ENCODE results near the gene HOXB2. TPM values are rescaled to one million over a fixed set of nuclear protein-coding genes. Genes with fewer than 3 reads are reported as not detected.

The HOXB2 gene
- total RNA-seq, 1 experiment from 2014 or later = 34.5 TPM

GRCh38 chr17:48542698-48543106 is 2.2 kb downstream of the HOXB2 start:
- ChIA-PET POLR2A (ENCODE audit: low non-redundant PET) (no interaction called here), CTCF (no interaction called here)
- H3K36me3 ChIP-seq (ENCODE audit: insufficient read depth, low read length, poor library complexity, severe bottlenecking) = peaks cover 5% of the 10 kb centered on the region
- BruUV-seq (replicated peaks) = TSS peak; percentile 61
- TF ChIP-seq CTCF (conservative IDR thresholded peaks at IDR 0.05; ENCODE audit: low read depth, low read length) (no peak), EZH2 (IDR thresholded peaks at IDR 0.05; ENCODE audit: borderline replicate concordance, low read depth, low read length, poor library complexity, severe bottlenecking) (no peak)
- peaks cover 32% of the 10 kb centered on the region for H3K4me1 ChIP-seq (ENCODE audit: insufficient read depth, low read length, poor library complexity, severe bottlenecking)
- peak overlapping the region; percentile 95 for H3K27ac ChIP-seq (ENCODE audit: low read depth, low read length, poor library complexity, severe bottlenecking)
- intact Hi-C loops (cut with micrococcal nuclease; ENCODE audit: unreplicated experiment) = loop anchor here (2.0 kb wide), 1 partner anchor 34 kb away; no protein-coding TSS in a partner anchor
- DNase-seq (ENCODE audit: low spot score) = no peak
- H3K27me3 ChIP-seq (replicated peaks; ENCODE audit: insufficient read depth, low read depth, low read length, poor library complexity) = no peaks in the 10 kb centered on the region
- no peaks in the 10 kb centered on the region for H3K9me3 ChIP-seq (ENCODE audit: low read depth, low read length, poor library complexity, severe bottlenecking)
- peak overlapping the region; percentile 85 for H3K4me3 ChIP-seq (ENCODE audit: low read depth, low read length, poor library complexity, severe bottlenecking)

GRCh38 chr17:48542114-48542656 is 2.7 kb downstream of the HOXB2 start:
- intact Hi-C loops (cut with micrococcal nuclease; ENCODE audit: unreplicated experiment) = loop anchor here (2.0 kb wide), 1 partner anchor 35 kb away; no protein-coding TSS in a partner anchor
- POLR2A ChIA-PET (ENCODE audit: low non-redundant PET) = interaction anchor here (0.7 kb wide), 1 partner anchor 167 kb away, joined by 4 read pairs; no protein-coding TSS in a partner anchor
- H3K9me3 ChIP-seq (ENCODE audit: low read depth, low read length, poor library complexity, severe bottlenecking) = no peaks in the 10 kb centered on the region
- H3K27me3 ChIP-seq (replicated peaks; ENCODE audit: insufficient read depth, low read depth, low read length, poor library complexity) = no peaks in the 10 kb centered on the region
- CTCF ChIA-PET = interaction anchor here (0.5 kb wide), 1 partner anchor 52 kb away, joined by 3 read pairs; no protein-coding TSS in a partner anchor
- no peak for DNase-seq (ENCODE audit: low spot score)
- peak overlapping the region; percentile 85 for H3K4me3 ChIP-seq (ENCODE audit: low read depth, low read length, poor library complexity, severe bottlenecking)
- no peak for TF ChIP-seq CTCF (conservative IDR thresholded peaks at IDR 0.05; ENCODE audit: low read depth, low read length)
- H3K27ac ChIP-seq (ENCODE audit: low read depth, low read length, poor library complexity, severe bottlenecking) = peak overlapping the region; percentile 95
- BruUV-seq (replicated peaks) = TSS peak; percentile 14
- H3K4me1 ChIP-seq (ENCODE audit: insufficient read depth, low read length, poor library complexity, severe bottlenecking) = peaks cover 27% of the 10 kb centered on the region
- peaks cover 5% of the 10 kb centered on the region for H3K36me3 ChIP-seq (ENCODE audit: insufficient read depth, low read length, poor library complexity, severe bottlenecking)

GRCh38 chr17:48541577-48542113 is 3.3 kb downstream of the HOXB2 start:
- no peaks in the 10 kb centered on the region for H3K9me3 ChIP-seq (ENCODE audit: low read depth, low read length, poor library complexity, severe bottlenecking)
- no peak for TF ChIP-seq EZH2 (IDR thresholded peaks at IDR 0.05; ENCODE audit: borderline replicate concordance, low read depth, low read length, poor library complexity, severe bottlenecking)
- TF ChIP-seq CTCF (conservative IDR thresholded peaks at IDR 0.05; ENCODE audit: low read depth, low read length) = no peak
- POLR2A ChIA-PET (ENCODE audit: low non-redundant PET) = interaction anchor here (0.6 to 0.7 kb wide), 3 partner anchors 9 to 302 kb away, joined by 4 to 5 read pairs (median 4); no protein-coding TSS in a partner anchor
- no peaks in the 10 kb centered on the region for H3K27me3 ChIP-seq (replicated peaks; ENCODE audit: insufficient read depth, low read depth, low read length, poor library complexity)
- CTCF ChIA-PET = interaction anchor here (0.5 to 0.6 kb wide), 2 partner anchors 53 to 103 kb away, joined by 3 read pairs; no protein-coding TSS in a partner anchor
- H3K36me3 ChIP-seq (ENCODE audit: insufficient read depth, low read length, poor library complexity, severe bottlenecking) = peaks cover 5% of the 10 kb centered on the region
- H3K4me3 ChIP-seq (ENCODE audit: low read depth, low read length, poor library complexity, severe bottlenecking) = peak overlapping the region; percentile 85
- DNase-seq (ENCODE audit: low spot score) = peak; percentile 78
- no TSS peak for BruUV-seq (replicated peaks)
- peaks cover 23% of the 10 kb centered on the region for H3K4me1 ChIP-seq (ENCODE audit: insufficient read depth, low read length, poor library complexity, severe bottlenecking)
- H3K27ac ChIP-seq (ENCODE audit: low read depth, low read length, poor library complexity, severe bottlenecking) = peak overlapping the region; percentile 95
- intact Hi-C loops (cut with micrococcal nuclease; ENCODE audit: unreplicated experiment) = loop anchor here (2.0 kb wide), 1 partner anchor 35 kb away; no protein-coding TSS in a partner anchor

Data from A673 (cell line).